GM13976 (cell line): ENCODE measurements around the gene VWA3A.
"Not testable (repeated sequence)": the region's sequence is repeated elsewhere in the genome, so short reads cannot be mapped to it uniquely, and the experiment has no call there.

Source experiments
- DNase-seq: peaks from one replicate; pipeline ENCODE4 v3.0.0; 2012; ENCODE audit warnings: low spot score
- in situ Hi-C: fragments of 300-500 bp; cut with MboI; formaldehyde crosslinking; loops from one replicate; pipeline ENCODE4 v1.12.0; 2022; ENCODE audit warnings: low sequenced_read_pairs, mixed read lengths, inconsistent platforms; ENCODE audit not compliant: unreplicated experiment
- TF ChIP-seq, protein P1 (sequence below): IDR thresholded peaks from 2 replicates; pipeline ENCODE4 v1.5.1; 2012; ENCODE audit warnings: borderline replicate concordance, mild to moderate bottlenecking; ENCODE audit not compliant: insufficient read depth; ENCODE audit errors: extremely low read depth, missing control alignments, control extremely low read depth

VWA3A gene

DNA sequence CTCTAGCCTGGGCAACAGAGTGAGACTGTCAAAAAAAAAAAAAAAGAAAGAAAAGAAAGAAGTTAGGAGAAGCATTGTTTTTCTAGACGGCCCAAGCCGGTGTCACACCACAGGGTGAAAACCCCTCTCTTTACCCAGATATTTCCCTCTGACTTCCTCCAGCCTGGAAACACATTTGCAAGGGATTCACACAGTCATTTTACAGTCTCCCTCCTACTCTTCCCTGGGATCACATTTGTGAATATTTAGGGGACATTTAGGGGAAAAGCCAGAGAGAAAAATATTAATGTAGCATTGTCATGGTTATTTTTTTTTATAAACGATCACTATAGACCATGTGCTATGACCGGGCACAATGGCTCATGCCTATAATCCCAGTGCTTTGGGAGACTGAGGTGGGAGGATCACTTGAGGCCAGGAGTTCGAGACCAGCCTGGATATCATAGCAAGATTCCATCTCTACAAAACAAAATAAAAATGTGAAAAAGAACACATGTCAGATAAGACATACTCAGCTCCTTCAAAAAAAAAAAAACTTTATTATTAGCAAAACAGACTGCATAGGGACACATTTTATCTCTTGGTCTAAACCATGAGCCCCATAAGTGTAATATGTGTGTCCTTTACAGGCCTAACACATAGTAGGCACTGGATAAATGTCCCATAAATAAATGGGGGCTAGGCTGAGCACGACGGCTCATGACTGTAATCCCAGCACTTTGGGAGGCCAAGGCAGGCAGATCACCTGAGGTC, 59.1 kb downstream of the VWA3A start:
- no peak for DNase-seq
- TF ChIP-seq, protein P1, sequence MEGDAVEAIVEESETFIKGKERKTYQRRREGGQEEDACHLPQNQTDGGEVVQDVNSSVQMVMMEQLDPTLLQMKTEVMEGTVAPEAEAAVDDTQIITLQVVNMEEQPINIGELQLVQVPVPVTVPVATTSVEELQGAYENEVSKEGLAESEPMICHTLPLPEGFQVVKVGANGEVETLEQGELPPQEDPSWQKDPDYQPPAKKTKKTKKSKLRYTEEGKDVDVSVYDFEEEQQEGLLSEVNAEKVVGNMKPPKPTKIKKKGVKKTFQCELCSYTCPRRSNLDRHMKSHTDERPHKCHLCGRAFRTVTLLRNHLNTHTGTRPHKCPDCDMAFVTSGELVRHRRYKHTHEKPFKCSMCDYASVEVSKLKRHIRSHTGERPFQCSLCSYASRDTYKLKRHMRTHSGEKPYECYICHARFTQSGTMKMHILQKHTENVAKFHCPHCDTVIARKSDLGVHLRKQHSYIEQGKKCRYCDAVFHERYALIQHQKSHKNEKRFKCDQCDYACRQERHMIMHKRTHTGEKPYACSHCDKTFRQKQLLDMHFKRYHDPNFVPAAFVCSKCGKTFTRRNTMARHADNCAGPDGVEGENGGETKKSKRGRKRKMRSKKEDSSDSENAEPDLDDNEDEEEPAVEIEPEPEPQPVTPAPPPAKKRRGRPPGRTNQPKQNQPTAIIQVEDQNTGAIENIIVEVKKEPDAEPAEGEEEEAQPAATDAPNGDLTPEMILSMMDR = no peak
- in situ Hi-C loops = no loop called here

DNA sequence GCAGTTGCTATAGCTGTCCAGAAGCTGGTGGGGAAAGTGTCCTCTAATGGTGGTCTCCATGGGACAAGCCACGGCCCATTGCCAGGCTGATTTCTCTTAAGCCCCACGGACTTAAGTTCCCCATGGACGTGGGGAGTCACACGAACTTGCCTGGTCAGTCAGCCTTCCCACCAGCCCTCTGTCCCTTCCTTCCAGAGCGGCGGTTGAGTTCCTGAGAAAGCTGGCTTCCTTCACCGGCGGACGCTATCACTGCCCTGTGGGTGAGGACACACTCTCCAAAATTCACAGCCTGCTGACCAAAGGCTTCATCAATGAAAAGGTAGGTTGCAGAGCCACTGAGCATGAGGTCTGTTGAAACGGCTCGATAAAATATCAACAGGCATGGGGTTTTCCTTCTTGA, 60.0 kb downstream of the VWA3A start:
- DNase-seq = no peak
- TF ChIP-seq, protein P1 = no peak
- in situ Hi-C loops = no loop called here

DNA sequence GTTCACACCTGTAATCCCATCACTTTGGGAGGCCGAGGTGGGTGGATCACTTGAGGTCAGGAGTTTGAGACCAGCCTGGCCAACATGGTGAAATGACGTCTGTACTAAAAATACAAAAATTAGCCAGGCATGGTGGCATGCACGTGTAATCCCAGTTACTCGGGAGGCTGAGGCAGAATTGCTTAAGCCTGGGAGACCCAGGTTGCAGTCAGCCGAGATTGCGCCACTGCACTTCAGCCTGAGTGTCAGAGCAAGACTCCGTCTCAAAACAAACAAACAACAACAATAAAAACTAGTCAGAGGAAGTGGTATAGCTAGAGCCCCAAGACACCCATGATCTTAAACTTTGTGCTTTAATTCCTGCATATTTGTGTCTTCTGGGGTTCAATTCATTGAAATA, 60.7 kb downstream of the VWA3A start:
- DNase-seq, in situ Hi-C loops: not testable (repeated sequence)

DNA sequence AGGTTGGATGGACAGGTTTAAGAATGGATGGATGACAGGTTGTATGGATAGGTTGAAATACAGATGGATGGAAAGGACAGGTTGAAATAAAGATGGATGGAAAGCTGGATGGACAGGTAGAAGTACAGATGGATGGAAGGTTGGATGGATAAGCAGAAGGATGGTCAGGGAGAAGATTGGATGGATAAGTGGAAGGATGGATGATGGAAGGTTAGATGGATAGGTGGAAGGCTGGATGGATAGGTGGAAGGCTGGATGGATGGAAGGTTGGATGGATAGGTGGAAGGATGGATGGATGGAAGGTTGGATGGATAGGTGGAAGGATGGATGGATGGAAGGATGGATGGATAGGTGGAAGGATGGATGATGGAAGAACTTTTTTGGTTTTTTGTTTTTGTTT, 69.1 kb downstream of the VWA3A start:
- TF ChIP-seq, protein P1 = no peak
- in situ Hi-C loops = no loop called here
- no peak for DNase-seq

DNA sequence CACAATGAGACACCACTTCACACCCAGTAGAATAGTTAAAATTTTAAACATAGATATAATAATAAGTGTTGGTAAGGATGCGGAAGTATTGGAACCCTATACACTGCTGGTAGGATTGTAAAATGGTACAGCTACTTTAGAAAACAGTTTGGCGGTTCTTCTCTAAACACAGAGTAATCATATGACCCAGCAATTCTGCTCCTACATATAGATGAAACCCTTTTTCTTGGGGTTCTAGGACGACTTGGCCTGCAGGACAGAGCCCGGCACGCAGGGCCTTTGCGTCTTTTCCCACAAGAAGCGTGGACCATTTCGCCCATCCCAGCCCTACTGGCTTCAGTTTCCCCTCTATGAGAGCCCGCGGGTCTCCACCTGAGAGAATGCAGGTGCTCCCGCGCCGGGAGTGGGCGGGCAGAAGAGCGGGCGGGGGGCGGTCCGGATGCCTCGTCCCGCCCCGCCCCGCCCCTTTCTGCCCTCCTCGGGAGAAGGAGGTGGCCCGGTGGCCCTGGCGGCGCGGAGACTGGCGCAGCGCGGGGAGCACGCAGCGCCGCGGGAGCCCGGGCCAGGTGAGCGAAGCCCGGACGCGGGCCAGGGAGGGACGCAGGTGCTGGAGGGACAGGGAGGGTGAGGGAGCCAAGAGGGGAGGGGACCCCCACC, 69.8 kb downstream of the VWA3A start, which contains the start of gene SDR42E2:
TSS of gene SDR42E2 (plus strand) at position 508 of the 657 bp plus-strand sequence. CDS start 3,077 bp downstream, outside the sequence.
- TF ChIP-seq, protein P1 = no peak
- in situ Hi-C loops = no loop called here
- peak; percentile 58 for DNase-seq

DNA sequence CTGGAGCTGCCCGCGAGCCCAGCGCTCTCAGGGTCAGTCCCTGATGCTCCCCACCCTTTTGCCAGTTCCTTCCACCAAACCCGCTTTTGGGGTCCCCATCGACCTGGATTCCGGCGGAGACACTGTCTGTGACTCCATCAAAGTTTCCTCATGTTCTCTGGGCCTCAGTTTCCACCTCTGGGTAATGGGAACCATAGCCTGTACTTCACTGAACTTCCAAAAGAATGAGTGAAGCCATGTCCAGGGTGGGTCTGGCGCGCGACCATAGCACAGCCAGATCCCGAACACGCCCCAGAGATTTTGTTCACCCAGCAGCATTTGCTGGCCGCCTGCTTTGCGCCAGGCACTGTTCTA, 70.3 kb downstream of the VWA3A start:
- TF ChIP-seq, protein P1 = no peak
- DNase-seq = no peak
- in situ Hi-C loops = no loop called here

DNA sequence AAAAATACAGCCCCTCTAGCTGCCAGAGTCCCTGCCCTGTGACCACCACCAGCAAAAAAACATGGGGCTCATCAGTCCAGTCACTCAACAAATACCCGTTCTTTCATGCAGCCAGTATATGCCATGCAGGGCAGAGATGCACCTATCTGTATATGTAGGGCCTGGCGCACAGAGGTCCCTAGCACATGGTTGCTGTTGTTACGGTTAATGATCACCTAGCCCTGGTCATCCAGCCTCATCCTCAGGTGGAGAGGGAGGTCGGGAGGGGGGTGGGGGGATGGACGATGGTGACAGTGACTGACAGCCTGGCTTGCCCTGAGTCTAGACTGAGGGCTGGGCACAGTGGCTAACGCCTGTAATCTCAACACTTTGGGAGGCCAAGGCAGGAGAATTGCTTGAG, 71.5 kb downstream of the VWA3A start:
- TF ChIP-seq, protein P1 = no peak
- in situ Hi-C loops = no loop called here
- no peak for DNase-seq
